Nephron progenitor cell (in vitro differentiated cells): ENCODE results near the gene AHR.

ENCODE experiments used
- DNase-seq: peaks from one replicate; pipeline ENCODE4 v3.0.0; 2021
- H3K27ac Mint-ChIP-seq: 2 replicates; pipeline ENCODE4 v1.8.0; 2021; ENCODE audit warnings: mild to moderate bottlenecking, moderate library complexity, mixed read lengths
- H3K27me3 Mint-ChIP-seq: 2 replicates; pipeline ENCODE4 v1.8.0; 2021; ENCODE audit warnings: mild to moderate bottlenecking, low read depth, mixed read lengths; ENCODE audit not compliant: poor library complexity
- H3K36me3 Mint-ChIP-seq: 2 replicates; pipeline ENCODE4 v1.8.0; 2021; ENCODE audit warnings: low read depth, mixed read lengths
- H3K4me1 Mint-ChIP-seq: 2 replicates; pipeline ENCODE4 v1.8.0; 2021; ENCODE audit warnings: mixed read lengths
- H3K4me3 Mint-ChIP-seq: 2 replicates; pipeline ENCODE4 v1.8.0; 2021; ENCODE audit warnings: mild to moderate bottlenecking, moderate library complexity, mixed read lengths
- H3K9me3 Mint-ChIP-seq: 2 replicates; pipeline ENCODE4 v1.8.0; 2021; ENCODE audit warnings: mild to moderate bottlenecking, moderate library complexity, mixed read lengths
- TF ChIP-seq, protein P1 (sequence below): fragments of 200-600 bp; sonication (generic); IDR thresholded peaks from 2 replicates; pipeline ENCODE4 v1.5.0; 2021; ENCODE audit warnings: antibody characterized with exemption

The AHR gene

DNA sequence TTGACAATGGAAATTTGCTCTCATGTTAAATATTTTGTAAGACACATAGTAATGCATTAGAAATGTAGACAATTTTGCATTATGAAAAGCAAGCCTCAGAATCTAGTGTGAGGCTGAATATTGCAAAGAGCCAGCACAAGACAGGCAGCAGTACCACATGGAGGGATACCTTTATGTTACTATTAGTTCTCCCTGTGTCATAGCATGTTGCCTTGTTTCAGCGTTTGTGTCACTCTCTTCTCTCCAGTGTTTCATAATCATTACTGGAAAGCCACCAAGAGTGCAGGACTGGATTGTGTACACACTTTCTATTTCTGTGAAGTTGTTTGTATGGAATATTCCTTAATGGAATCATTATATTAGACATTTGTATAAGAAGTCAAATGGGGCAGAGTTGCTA is 8.5 kb downstream of the AHR start:
- TF ChIP-seq, protein P1, sequence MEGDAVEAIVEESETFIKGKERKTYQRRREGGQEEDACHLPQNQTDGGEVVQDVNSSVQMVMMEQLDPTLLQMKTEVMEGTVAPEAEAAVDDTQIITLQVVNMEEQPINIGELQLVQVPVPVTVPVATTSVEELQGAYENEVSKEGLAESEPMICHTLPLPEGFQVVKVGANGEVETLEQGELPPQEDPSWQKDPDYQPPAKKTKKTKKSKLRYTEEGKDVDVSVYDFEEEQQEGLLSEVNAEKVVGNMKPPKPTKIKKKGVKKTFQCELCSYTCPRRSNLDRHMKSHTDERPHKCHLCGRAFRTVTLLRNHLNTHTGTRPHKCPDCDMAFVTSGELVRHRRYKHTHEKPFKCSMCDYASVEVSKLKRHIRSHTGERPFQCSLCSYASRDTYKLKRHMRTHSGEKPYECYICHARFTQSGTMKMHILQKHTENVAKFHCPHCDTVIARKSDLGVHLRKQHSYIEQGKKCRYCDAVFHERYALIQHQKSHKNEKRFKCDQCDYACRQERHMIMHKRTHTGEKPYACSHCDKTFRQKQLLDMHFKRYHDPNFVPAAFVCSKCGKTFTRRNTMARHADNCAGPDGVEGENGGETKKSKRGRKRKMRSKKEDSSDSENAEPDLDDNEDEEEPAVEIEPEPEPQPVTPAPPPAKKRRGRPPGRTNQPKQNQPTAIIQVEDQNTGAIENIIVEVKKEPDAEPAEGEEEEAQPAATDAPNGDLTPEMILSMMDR: no peak
- Mint-ChIP-seq H3K4me3 (no peak overlapping the region), H3K36me3 (no peaks in the 10 kb centered on the region), H3K4me1 (no peaks in the 10 kb centered on the region), H3K27me3 (peaks cover 3% of the 10 kb centered on the region), H3K27ac (no peak overlapping the region), H3K9me3 (no peaks in the 10 kb centered on the region)
- DNase-seq: no peak

DNA sequence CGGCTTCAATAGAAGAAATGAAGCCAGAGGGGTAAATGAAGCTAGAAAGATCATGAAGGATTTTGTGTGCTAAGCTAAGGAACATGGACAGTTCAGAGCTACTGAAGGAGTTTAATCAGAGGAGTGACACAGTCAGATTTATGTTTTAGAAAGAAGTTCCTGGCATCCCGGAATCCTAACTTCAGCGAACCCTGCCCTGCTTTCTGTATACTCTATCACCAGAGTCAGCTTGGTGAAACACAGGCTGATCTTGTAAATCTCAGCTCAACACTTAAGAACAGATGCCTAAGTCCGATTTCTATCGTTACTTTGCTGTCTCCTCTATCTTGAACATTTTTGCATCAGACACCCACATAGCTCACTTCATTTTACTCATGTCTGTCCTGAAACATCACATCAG is 9.1 kb downstream of the AHR start:
- H3K27me3 Mint-ChIP-seq: peaks cover 3% of the 10 kb centered on the region
- no peak for DNase-seq
- H3K4me1 Mint-ChIP-seq: no peaks in the 10 kb centered on the region
- no peaks in the 10 kb centered on the region for H3K9me3 Mint-ChIP-seq
- H3K27ac Mint-ChIP-seq: no peak overlapping the region
- no peak overlapping the region for H3K4me3 Mint-ChIP-seq
- H3K36me3 Mint-ChIP-seq: no peaks in the 10 kb centered on the region
- TF ChIP-seq, protein P1: no peak

DNA sequence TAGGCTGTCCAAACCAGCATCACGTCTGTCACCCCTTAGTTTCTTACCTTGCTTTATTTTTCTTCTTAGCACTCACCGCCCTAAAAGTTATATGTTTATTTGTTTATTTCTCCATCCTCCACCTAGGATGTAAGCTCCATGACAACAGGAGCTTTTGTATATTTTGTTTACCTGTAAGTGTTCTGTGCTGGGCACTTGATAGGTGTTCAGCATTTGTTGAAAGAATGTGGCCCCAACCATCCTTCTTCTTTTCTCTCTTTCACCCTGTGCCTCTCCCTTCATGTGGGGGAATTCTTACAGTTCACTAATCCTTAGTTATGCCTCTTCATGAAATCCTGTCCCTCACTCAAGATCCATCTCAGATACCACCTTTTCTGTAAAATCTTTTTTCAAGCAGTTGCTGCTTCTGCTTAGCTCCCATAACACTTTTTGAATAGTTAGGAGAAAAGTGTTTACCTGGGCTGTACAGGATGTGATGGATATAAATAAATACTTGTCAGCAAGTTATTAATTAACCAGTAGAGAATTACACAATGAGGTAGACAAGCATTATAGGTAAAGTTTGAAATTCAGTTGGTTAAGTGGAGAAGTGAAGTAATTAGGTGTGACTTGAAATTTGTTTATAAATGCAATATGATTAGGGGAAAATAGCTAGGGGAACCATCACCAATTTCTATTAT is 9.7 kb downstream of the AHR start:
- Mint-ChIP-seq H3K27ac (no peak overlapping the region), H3K9me3 (no peaks in the 10 kb centered on the region), H3K27me3 (peaks cover 3% of the 10 kb centered on the region), H3K36me3 (no peaks in the 10 kb centered on the region), H3K4me1 (no peaks in the 10 kb centered on the region), H3K4me3 (no peak overlapping the region)
- TF ChIP-seq, protein P1: no peak
- no peak for DNase-seq

DNA sequence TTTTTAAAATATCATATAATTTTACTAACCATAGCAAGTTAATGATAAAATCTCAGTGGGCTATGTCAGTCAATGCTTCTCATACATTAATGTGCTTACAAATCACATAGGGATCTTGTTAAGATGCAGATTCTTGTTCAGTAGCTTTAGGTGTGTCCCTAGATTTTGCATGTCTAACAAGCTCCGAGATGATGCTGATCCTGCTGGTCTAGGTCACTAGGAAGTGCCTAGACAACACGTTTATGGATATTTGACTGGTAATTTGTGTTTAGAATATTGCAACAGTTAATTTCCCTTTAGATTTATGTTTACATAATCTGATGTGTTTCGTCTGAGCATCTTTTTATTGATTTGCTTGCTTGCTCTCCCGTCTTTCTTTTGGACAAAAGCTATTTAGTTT is 12.7 kb downstream of the AHR start:
- Mint-ChIP-seq H3K4me3 (no peak overlapping the region), H3K27me3 (peaks cover 3% of the 10 kb centered on the region), H3K27ac (no peak overlapping the region), H3K9me3 (no peaks in the 10 kb centered on the region), H3K4me1 (no peaks in the 10 kb centered on the region), H3K36me3 (no peaks in the 10 kb centered on the region)
- no peak for DNase-seq
- TF ChIP-seq, protein P1: no peak

DNA sequence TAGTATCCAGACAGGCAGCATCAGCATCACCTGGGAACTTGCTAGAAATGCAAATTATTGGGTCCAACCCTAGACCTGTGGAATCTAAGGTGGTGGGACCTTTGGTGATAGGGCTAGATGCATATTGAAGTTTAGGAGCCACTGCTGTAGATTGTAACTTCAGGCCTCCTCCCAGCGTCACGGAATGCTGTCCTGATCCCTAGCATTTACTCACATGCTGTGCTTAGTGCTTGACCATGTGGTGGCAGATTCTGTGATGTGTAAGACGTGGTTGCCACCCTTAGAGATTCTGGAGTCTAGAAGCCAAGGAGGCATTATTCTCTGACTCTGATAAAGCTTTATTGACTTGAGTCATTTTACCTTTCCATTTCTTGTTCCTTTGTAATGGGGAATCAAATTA is 13.5 kb downstream of the AHR start:
- peaks cover 3% of the 10 kb centered on the region for H3K27me3 Mint-ChIP-seq
- no peak for DNase-seq
- no peaks in the 10 kb centered on the region for H3K36me3 Mint-ChIP-seq
- H3K9me3 Mint-ChIP-seq: no peaks in the 10 kb centered on the region
- no peaks in the 10 kb centered on the region for H3K4me1 Mint-ChIP-seq
- no peak overlapping the region for H3K27ac Mint-ChIP-seq
- no peak overlapping the region for H3K4me3 Mint-ChIP-seq
- TF ChIP-seq, protein P1: no peak

DNA sequence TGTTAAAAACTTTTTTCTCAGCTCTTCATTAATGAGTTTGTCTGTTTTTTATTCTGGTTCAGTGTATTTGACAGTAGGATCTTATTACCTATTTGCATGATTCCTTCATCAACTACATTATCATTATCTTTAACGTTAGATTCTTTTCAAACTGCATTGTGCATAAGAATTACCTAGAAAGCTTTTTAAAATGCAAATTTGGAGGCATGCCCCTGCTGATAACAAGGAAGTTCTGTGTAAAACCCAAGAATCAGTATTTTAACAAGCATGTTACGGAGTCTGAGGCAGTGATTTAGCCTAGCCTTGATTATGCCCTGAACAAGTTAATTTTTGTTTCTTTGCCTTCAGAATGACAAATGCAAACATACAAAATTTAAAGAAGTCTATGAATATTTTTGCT is 14.2 kb downstream of the AHR start:
- TF ChIP-seq, protein P1: no peak
- Mint-ChIP-seq H3K27ac (no peak overlapping the region), H3K36me3 (no peaks in the 10 kb centered on the region), H3K9me3 (no peaks in the 10 kb centered on the region), H3K27me3 (peaks cover 3% of the 10 kb centered on the region), H3K4me3 (no peak overlapping the region), H3K4me1 (no peaks in the 10 kb centered on the region)
- DNase-seq: no peak
